T-helper 17 cell (primary cell): ENCODE measurements around the gene GPI. TPM values are rescaled to one million over a fixed set of nuclear protein-coding genes. Genes with fewer than 3 reads are reported as not detected.
"Not testable (repeated sequence)": the region's sequence is repeated elsewhere in the genome, so short reads cannot be mapped to it uniquely, and the experiment has no call there.

Experiments
- ATAC-seq: fragments of 150-1000 bp; cut with Tn5 transposase; 2 replicates; pipeline ENCODE4 v1.10.0; 2021; ENCODE audit warnings: mild to moderate bottlenecking, moderate library complexity
- DNase-seq, 3 donors: peaks; one replicate each; pipeline versions ENCODE4 v3.0.0 to v3.0.0-alpha.2; 2020 to 2021
- H3K9me3 ChIP-seq: one replicate; pipeline ENCODE4 v1.7.0; 2013; ENCODE audit warnings: low read length, mild to moderate bottlenecking; ENCODE audit not compliant: control insufficient read depth, poor library complexity, severe bottlenecking
- H3K27ac Mint-ChIP-seq: one replicate; pipeline ENCODE4 v1.8.0; 2022; ENCODE audit warnings: mild to moderate bottlenecking, moderate library complexity, mixed read lengths
- H3K27me3 Mint-ChIP-seq: one replicate; pipeline ENCODE4 v1.8.0; 2022; ENCODE audit warnings: mixed read lengths
- H3K36me3 Mint-ChIP-seq: one replicate; pipeline ENCODE4 v1.8.0; 2022; ENCODE audit warnings: low read depth, mixed read lengths
- H3K4me1 Mint-ChIP-seq: one replicate; pipeline ENCODE4 v1.8.0; 2022; ENCODE audit warnings: mild to moderate bottlenecking, mixed read lengths
- H3K4me3 Mint-ChIP-seq: one replicate; pipeline ENCODE4 v1.8.0; 2022; ENCODE audit warnings: mild to moderate bottlenecking, moderate library complexity, mixed read lengths
- total RNA-seq, 4 donors: library from RNA in 2 of 4; stranded (reverse) in 2 of 4; gene quantifications; one replicate each; pipeline ENCODE4 v1.2.3 and lab custom pipeline; 2022 to 2026

The GPI gene
- total RNA-seq, 2 donors from 2014 or later, result 109 to 122 TPM

DNA sequence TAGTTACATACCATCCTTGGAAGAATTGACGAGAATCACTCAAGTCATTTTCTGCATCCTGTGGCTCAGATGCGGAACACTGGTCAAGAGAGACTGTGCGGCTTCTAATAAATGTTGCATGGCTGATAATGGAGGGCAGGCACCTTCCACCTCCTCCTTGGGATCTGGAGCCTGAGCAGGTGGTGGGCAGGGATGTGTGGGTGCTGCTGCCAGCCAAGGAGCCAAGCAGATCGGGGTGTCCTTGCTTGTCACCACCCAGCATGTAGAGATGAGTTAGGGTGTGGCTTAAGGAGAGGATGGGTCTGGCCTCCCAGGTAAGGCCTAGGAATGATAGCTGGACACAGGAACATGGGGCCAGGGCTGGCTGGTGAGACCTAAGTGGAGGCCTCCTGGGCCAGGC, 17.5 kb downstream of the GPI start:
- DNase-seq (no peak), ATAC-seq (no peak)
- Mint-ChIP-seq H3K27ac (no peak overlapping the region), H3K4me3 (no peak overlapping the region), H3K27me3 (no peaks in the 10 kb centered on the region), H3K36me3 (peaks cover 9% of the 10 kb centered on the region), H3K4me1 (peaks cover 19% of the 10 kb centered on the region)
- no peaks in the 10 kb centered on the region for H3K9me3 ChIP-seq

DNA sequence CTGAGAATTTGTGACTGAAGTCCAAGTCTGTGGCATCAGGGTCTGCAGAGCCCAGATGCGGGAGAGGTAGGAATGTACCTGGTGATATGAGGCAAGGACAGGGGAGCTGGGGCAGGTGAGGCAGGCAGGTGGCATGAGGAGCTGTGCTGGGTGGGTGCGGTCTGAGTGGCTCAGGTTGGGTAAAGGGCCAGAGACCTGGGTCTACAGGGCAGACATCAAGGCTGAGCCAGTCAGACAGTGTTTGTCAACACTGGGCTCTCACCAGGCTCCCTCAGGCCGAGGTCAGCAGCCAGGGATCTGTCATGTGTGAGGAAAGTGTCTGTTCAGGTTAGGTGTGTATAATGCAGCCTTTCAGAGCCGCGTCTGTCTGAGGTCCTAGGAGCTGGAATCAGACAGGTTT, 18.6 kb downstream of the GPI start:
- H3K4me1 Mint-ChIP-seq, result peaks cover 19% of the 10 kb centered on the region
- ATAC-seq, result no peak

DNA sequence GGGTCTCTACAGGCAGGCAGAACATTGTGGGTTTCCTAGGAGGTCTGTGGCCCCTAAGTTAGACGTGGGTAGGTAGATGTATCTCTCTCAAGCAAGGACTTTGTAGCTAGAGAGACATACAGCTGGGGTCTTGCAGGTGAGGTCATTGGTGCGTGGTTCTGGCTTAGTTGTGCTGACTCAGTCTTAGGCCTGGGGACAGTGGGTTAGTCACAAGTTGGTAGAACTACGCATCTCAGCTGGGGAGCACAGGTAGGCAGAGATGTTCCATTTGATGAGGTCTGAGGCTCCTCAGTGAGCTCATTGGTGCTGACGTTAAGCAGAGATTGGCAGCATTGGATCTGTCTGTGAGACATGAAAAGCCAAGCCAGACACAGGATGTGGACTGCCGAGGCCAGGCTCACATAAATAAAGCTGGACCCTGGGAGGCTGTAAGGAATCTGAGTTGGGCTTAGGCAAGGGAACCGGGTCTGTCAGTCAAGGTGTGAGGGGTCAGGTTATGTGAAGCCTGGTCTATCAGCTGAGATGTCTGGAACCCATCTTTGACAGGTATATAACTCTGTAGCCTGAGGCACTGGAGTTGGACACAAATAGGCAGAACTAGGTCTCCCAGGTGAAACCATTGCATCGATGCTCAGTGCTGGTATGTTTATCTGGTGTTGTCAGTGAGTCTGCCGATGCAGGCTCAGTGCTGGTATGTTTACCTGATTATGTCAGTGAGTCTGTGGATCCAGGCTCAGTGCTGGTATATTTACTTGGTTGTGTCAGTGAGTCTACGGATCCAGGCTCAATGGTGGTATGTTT, 21.8 kb downstream of the GPI start:
- no peaks in the 10 kb centered on the region for H3K9me3 ChIP-seq
- Mint-ChIP-seq H3K27me3 (no peaks in the 10 kb centered on the region), H3K27ac (peak overlapping the region; percentile 79), H3K4me3 (no peak overlapping the region), H3K36me3 (peaks cover 7% of the 10 kb centered on the region), H3K4me1 (peaks cover 26% of the 10 kb centered on the region)
- DNase-seq, result no peak
- ATAC-seq, result no peak

More for the DNA sequence above, 18.6 kb downstream of the GPI start:
- DNase-seq, result no peak
- H3K4me3 Mint-ChIP-seq, result no peak overlapping the region
- H3K27ac Mint-ChIP-seq, result peak overlapping the region; percentile 34
- no peaks in the 10 kb centered on the region for H3K27me3 Mint-ChIP-seq
- H3K9me3 ChIP-seq, result no peaks in the 10 kb centered on the region
- peaks cover 7% of the 10 kb centered on the region for H3K36me3 Mint-ChIP-seq

DNA sequence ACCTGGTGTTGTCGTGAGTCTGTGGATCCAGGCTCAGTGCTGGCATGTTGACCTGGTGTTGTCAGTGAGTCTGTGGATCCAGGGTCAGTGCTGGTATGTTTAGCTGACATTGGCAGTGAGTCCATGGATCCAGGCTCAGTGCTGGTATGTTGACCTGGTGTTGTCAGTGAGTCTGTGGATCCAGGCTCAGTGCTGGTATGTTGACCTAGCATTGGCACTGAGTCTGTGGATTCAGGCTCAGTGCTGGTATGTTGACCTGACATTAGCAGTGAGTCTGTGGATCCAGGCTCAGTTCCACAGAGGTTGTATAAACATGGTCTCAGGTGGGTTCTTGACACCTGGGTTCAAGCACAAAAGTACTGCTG, 22.4 kb downstream of the GPI start:
- peaks cover 7% of the 10 kb centered on the region for H3K36me3 Mint-ChIP-seq
- H3K27ac Mint-ChIP-seq, result no peak overlapping the region
- no peaks in the 10 kb centered on the region for H3K27me3 Mint-ChIP-seq
- DNase-seq, result no peak
- H3K9me3 ChIP-seq, result no peaks in the 10 kb centered on the region
- H3K4me1 Mint-ChIP-seq, result peaks cover 26% of the 10 kb centered on the region
- no peak overlapping the region for H3K4me3 Mint-ChIP-seq
- ATAC-seq, result no peak

DNA sequence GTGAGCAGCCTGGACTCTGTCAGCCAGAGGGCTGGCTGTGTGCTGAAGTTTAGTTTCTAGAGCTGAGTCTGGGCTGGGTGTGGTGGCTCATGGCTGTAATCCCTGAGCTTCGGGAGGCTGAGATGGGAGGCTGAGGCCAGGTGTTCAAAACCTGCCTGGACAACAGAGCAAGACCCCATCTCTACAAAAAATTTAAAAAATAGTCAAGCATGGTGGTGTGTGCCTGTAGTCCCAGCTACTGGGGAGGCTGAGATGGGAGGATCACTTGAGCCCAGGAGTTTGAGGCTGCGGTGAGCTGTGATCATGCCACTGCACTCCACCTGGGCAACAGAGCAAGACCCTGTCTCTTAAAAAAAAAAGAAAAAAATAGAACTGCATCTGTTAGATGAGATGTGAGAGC, 23.7 kb downstream of the GPI start:
- Mint-ChIP-seq H3K4me1 (peaks cover 20% of the 10 kb centered on the region), H3K27ac (peak overlapping the region; percentile 21)
- H3K9me3 ChIP-seq, ATAC-seq, H3K4me3 Mint-ChIP-seq, H3K27me3 Mint-ChIP-seq, DNase-seq, H3K36me3 Mint-ChIP-seq: not testable (repeated sequence)

DNA sequence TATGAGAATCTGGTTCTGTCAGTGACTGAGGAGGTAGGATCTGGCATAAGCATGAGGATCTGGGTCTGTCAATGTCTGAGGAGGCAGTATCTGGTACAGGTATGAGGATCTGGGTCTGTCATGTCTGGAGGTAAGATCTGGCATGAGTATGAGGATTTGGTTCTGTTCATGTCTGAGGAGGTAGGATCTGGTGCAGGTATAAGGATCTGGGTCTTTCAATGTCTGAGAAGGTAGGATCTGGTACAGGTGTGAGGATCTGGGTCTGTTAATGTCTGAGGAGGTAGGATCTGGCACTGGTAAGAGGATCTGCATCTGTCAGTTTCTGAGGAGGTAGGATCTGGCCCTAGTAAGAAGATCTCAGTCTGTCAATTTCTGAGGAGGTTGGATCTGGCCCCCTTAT, 26.8 kb downstream of the GPI start:
- ATAC-seq, result no peak
- Mint-ChIP-seq H3K4me3 (no peak overlapping the region), H3K4me1 (peaks cover 12% of the 10 kb centered on the region), H3K36me3 (peaks cover 10% of the 10 kb centered on the region), H3K27ac (no peak overlapping the region), H3K27me3 (no peaks in the 10 kb centered on the region)
- DNase-seq, result no peak
- no peaks in the 10 kb centered on the region for H3K9me3 ChIP-seq

DNA sequence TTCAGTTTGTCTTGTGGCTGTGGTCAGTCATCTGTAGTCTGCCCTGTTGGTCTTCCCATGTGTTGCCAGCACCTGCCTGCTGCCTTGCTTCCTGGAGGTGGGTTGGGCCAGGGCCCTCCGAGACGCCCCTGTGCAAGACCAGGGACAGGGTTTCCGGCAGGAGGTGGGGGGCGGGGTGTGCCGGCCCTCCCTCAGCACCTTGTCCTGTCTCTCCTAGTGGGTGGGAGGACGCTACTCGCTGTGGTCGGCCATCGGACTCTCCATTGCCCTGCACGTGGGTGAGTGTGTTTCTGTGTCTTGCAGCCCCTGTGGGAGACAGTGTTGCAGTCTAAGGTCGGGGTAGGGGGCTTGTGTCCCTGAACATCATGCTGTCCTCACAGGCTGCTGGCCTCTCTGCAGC, 28.0 kb downstream of the GPI start:
- DNase-seq (no peak), ATAC-seq (no peak)
- Mint-ChIP-seq H3K4me3 (no peak overlapping the region), H3K27ac (no peak overlapping the region), H3K36me3 (peaks cover 10% of the 10 kb centered on the region), H3K27me3 (no peaks in the 10 kb centered on the region), H3K4me1 (peaks cover 12% of the 10 kb centered on the region)
- no peaks in the 10 kb centered on the region for H3K9me3 ChIP-seq

DNA sequence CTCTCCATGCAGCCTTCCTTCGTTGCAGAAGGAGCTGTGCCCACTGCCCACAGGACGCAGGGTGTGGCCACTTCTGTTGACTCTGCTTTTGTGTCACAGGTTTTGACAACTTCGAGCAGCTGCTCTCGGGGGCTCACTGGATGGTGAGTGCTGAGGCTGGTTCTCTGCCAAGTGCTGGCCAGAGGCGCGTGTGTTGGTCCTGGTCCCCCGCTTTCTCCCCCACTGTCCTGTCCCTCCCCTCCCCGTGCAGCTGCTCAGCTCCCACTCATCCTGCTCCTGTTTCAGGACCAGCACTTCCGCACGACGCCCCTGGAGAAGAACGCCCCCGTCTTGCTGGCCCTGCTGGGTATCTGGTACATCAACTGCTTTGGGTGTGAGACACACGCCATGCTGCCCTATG, 28.6 kb downstream of the GPI start:
- Mint-ChIP-seq H3K36me3 (peaks cover 10% of the 10 kb centered on the region), H3K4me1 (peaks cover 12% of the 10 kb centered on the region), H3K4me3 (no peak overlapping the region), H3K27ac (no peak overlapping the region), H3K27me3 (no peaks in the 10 kb centered on the region)
- no peak for ATAC-seq
- no peak for DNase-seq
- no peaks in the 10 kb centered on the region for H3K9me3 ChIP-seq

DNA sequence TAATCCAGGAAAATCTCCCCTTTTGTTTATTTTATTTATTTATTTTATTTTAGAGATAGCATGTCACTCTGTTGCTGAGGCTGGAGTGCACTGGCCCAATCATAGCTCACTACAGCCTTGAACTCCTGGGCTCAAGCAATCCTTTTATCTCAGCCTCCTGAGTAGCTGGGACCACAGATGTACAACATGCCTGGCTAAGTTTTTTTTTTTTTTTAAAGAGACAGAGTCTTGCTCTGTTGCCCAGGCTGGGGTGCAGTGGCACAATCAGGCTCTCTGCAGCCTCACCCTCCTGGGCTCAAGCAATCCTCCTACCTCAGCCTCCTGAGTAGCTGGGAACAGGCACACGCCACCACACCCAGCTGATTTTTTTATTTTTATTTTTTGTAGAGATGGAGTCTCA, 32.9 kb downstream of the GPI start:
- ATAC-seq (no peak), DNase-seq (no peak)
- no peaks in the 10 kb centered on the region for H3K9me3 ChIP-seq
- no peaks in the 10 kb centered on the region for H3K27me3 Mint-ChIP-seq
- H3K4me1 Mint-ChIP-seq, result peaks cover 5% of the 10 kb centered on the region
- H3K4me3 Mint-ChIP-seq, result no peak overlapping the region
- peaks cover 13% of the 10 kb centered on the region for H3K36me3 Mint-ChIP-seq
- no peak overlapping the region for H3K27ac Mint-ChIP-seq

DNA sequence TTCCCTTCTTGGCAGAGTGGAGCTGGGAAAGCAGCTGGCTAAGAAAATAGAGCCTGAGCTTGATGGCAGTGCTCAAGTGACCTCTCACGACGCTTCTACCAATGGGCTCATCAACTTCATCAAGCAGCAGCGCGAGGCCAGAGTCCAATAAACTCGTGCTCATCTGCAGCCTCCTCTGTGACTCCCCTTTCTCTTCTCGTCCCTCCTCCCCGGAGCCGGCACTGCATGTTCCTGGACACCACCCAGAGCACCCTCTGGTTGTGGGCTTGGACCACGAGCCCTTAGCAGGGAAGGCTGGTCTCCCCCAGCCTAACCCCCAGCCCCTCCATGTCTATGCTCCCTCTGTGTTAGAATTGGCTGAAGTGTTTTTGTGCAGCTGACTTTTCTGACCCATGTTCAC, 34.9 kb downstream of the GPI start:
- Mint-ChIP-seq H3K27ac (peak overlapping the region; percentile 60), H3K36me3 (peaks cover 6% of the 10 kb centered on the region), H3K4me1 (peaks cover 10% of the 10 kb centered on the region), H3K4me3 (no peak overlapping the region), H3K27me3 (no peaks in the 10 kb centered on the region)
- no peaks in the 10 kb centered on the region for H3K9me3 ChIP-seq
- ATAC-seq (no peak), DNase-seq (no peak)

DNA sequence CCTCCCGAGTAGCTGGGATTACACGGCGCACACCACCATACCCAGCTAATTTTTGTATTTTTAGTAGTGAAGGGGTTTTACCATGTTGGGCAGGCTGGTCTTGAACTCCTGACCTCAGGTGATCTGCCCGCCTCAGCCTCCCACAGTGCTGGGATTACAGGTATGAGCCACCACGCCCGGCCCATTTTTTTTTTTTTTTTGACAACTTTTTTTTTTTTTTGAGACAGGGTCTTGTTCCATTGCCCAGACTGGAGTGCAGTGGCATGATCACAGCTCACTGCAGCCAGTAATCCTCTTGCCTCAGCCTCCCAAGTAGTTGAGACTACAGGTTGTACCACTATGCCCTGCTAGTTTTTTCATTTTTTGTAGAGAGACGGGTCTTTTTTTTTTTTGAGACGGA, 35.8 kb downstream of the GPI start:
- not testable (repeated sequence) for H3K4me3 Mint-ChIP-seq, H3K9me3 ChIP-seq, DNase-seq, ATAC-seq, H3K36me3 Mint-ChIP-seq, H3K4me1 Mint-ChIP-seq, H3K27me3 Mint-ChIP-seq
- peak overlapping the region; percentile 60 for H3K27ac Mint-ChIP-seq

DNA sequence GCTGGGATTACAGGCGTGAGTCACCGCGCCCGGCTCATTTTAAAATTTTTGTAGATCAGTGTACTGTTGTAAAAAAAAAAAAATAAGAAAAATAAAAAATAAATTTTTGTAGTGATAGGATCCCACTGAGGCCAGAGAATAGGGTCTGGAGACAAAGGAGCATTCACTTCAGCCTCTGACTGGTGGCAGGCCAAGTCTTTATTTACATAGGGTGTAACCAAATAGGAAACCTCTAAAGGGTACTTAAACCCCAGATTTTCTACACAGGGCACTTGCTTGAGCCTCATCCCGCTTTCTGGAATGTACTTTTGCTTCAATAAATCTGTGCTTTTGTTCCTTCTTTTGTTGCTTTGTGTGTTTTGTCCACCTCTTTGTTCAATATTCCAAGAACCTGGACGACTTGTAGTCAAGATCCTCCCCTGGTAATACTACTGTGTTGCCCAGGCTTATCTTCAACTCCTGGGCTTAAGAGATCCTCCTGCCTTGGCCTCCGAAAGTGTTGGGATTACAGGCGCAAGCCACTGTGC, 37.1 kb downstream of the GPI start:
- no peaks in the 10 kb centered on the region for H3K9me3 ChIP-seq
- ATAC-seq, result no peak
- Mint-ChIP-seq H3K36me3 (peaks cover 3% of the 10 kb centered on the region), H3K4me1 (peaks cover 10% of the 10 kb centered on the region), H3K27ac (peak overlapping the region; percentile 45), H3K27me3 (no peaks in the 10 kb centered on the region), H3K4me3 (no peak overlapping the region)
- DNase-seq, result no peak

DNA sequence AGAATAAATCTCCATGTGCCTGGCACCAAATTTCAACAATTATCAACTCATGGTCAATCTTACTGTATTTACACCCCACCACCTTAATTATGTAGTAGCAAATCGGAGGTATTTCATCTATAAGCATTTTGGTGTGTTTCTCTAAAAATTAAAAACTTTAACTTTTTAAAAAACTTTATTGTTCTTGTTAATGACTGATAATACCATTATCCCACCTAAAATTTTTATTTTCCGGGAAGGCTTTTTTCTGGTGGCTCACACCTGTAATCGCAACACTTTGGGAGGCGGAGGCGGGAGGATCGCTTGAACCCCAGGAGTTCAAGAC, 38.8 kb downstream of the GPI start:
- H3K4me3 Mint-ChIP-seq, result peak overlapping the region; percentile 95
- peaks cover 13% of the 10 kb centered on the region for H3K4me1 Mint-ChIP-seq
- no peaks in the 10 kb centered on the region for H3K27me3 Mint-ChIP-seq
- no peak for ATAC-seq
- peaks cover 4% of the 10 kb centered on the region for H3K36me3 Mint-ChIP-seq
- H3K27ac Mint-ChIP-seq, result peak overlapping the region; percentile 78
- no peak for DNase-seq
- no peaks in the 10 kb centered on the region for H3K9me3 ChIP-seq
